22Rv1 (cell line): Measurements from ENCODE around the gene CNST.
"Not testable (repeated sequence)": the region's sequence is repeated elsewhere in the genome, so short reads cannot be mapped to it uniquely, and the experiment has no call there.

Experiments used
- H3K27ac ChIP-seq: fragments of 450-650 bp; 2 replicates; pipeline ENCODE4 v1.5.1; 2017
- ZFX ChIP-seq: fragments of 450-650 bp; IDR thresholded peaks from 2 replicates; pipeline ENCODE4 v1.6.1; 2017; ENCODE audit warnings: antibody characterized with exemption, borderline replicate concordance
- TF ChIP-seq, protein P1 (sequence below): fragments of 450-650 bp; IDR thresholded peaks from 2 replicates; pipeline ENCODE4 v1.5.1; 2017; ENCODE audit warnings: mild to moderate bottlenecking

The CNST gene

DNA sequence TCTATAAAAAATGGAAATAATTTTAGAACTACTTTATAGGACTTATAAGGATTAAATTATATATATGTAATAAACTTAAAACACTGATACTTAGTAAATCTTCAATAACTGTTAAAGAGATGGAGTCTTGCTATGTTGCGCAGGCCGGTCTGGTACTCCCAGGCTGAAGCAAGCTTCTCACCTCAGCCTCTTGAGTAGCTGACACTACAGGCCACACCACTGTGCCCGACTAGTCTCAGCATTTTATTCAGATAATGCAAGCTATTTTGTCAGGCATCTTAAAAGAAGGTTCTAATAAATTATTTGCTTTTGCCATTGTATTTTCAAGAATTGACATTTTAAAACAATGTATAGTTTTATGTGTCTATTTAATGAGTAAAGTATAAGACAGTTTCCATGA is 20.8 kb downstream of the CNST start:
- H3K27ac ChIP-seq: no peak overlapping the region
- TF ChIP-seq, protein P1, sequence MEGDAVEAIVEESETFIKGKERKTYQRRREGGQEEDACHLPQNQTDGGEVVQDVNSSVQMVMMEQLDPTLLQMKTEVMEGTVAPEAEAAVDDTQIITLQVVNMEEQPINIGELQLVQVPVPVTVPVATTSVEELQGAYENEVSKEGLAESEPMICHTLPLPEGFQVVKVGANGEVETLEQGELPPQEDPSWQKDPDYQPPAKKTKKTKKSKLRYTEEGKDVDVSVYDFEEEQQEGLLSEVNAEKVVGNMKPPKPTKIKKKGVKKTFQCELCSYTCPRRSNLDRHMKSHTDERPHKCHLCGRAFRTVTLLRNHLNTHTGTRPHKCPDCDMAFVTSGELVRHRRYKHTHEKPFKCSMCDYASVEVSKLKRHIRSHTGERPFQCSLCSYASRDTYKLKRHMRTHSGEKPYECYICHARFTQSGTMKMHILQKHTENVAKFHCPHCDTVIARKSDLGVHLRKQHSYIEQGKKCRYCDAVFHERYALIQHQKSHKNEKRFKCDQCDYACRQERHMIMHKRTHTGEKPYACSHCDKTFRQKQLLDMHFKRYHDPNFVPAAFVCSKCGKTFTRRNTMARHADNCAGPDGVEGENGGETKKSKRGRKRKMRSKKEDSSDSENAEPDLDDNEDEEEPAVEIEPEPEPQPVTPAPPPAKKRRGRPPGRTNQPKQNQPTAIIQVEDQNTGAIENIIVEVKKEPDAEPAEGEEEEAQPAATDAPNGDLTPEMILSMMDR: no peak

DNA sequence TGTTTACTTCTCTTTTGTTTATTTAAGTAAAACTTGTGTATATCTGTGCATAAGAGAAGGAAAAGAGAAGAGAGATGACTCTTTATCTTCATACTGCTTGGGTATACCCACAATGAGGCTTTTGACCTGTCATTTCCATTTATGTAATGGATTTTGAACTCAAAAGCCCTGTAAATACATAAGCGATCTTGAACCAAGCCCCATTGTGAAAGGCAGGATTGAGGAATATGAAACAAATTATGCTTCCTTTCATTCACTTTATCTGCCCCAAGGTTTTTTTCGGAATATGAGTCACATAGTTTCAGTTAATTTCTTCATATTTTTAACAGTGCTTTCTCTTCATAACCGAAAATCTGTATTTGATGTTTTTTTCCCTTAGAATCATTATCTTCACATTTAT is 21.4 kb downstream of the CNST start:
- no peak for TF ChIP-seq ZFX
- TF ChIP-seq, protein P1: no peak
- H3K27ac ChIP-seq: no peak overlapping the region

DNA sequence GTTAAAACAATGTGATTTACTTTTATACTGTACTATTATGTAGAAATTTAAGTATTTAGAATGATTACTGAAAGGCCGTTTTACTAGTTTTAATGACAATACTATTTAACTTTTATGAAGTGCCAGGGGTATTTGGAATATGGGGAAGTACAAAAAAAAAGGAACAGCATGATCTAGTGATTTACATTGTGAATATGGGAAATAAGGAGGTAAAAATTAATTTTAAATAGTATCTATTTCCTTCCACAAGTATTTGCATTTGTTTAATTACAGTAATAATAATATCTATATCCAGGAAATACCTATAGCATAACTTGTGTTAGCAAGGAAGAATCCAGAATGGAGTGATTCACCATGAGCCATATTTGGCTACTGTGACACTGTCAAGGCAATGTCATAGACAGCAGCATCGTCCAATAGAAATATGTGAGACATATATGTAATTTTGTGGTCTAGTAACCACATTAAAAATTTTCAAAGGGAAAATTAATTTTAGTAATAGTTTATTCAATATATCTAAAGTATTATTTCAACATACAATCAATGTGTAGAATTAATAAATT is 22.0 kb downstream of the CNST start:
- no peak overlapping the region for H3K27ac ChIP-seq
- TF ChIP-seq, protein P1: no peak
- TF ChIP-seq ZFX: no peak

DNA sequence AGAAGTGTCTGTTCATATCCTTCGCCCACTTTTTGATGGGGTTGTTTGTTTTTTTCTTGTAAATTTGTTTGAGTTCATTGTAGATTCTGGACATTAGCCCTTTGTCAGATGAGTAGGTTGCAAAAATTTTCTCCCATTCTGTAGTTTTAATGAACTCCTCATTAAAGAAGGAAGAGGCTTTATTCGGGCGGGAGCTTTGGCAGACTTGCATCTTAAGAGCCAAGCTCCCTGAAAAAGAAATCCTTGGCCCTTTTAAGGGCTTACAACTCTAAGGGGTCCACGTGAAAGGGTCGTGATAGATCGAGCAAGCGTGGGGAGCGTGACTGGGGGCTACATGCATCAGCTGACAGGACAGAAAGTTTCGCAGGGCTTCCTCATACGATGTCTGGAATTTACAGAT is 23.7 kb downstream of the CNST start:
- H3K27ac ChIP-seq: not testable (repeated sequence)

DNA sequence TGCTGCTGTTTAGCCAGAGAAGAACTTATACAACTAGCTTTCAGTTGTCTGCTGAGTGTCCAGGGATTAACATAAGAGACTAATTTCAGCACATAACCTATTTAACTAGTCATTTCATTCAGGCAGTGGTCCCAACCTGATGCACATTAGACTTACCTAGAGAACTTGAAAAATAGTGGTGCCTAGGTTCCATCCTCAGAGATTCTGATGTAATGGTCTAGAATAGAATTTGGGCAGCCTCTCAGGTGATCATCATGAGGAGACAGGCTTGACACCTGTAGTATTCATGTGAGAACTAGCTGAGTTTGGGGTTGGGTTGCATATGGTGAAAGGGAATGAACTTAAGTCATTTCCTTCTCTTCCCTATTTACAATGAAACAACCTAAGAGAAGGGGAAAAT is 24.8 kb downstream of the CNST start:
- H3K27ac ChIP-seq: no peak overlapping the region

DNA sequence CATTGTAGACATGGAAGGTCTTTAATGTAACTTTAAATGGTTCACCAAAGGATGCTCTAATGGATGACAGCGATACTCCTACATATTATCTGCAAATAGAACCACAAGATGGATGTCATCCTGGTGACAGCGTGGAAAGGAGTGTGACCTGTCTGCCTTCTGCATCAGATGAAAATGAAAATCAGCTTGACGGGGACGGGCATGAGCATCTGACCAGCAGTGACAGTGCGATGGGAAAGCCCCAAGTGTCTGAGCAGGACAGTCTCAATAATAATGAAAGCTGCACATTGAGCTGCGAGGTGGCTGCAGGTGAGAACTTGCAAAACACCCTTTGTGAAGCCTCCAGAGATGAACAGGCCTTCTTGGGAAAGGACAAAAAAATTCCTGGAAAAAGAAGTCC is 25.2 kb downstream of the CNST start:
- TF ChIP-seq ZFX: no peak
- TF ChIP-seq, protein P1: no peak
- no peak overlapping the region for H3K27ac ChIP-seq

More for the DNA sequence above, 24.8 kb downstream of the CNST start:
- TF ChIP-seq, protein P1: no peak
- TF ChIP-seq ZFX: no peak

DNA sequence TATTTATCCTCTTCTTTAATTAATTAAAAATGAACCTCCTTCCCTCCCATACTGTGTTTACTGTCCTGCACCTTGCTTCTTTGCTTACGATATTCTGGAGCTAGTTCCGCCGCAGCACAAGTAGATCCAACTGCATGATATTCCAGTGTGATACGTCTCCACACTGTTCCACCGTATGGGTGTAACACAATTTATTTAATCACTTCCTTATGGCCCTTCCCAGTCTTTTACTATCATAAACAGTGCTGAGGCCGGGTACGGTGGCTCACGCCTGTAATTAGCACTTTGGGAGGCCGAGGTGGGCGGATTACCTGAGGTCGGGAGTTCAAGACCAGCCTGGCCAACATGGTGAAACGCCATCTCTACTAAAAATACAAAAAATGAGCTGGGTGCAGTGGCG is 25.7 kb downstream of the CNST start:
- no peak overlapping the region for H3K27ac ChIP-seq
- no peak for TF ChIP-seq ZFX
- TF ChIP-seq, protein P1: no peak

DNA sequence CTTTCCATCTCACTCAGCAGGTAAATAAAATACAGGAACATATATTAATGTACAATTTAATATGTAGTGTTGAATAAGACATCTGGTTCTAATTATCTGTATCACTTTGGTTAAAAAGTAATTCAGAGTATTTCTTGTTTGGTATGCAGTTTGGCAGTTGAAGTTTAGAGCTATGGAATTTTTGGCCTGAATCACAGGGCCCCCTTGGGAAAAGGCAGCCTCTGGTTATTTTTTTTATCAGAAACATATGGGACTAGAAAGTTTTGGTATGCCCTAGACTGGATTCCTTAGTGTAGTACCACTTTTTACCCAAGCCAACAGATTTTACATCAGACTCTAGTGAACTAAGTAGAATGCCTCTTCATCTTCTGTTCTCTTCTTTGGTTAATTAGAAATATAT is 26.4 kb downstream of the CNST start:
- TF ChIP-seq ZFX: no peak
- TF ChIP-seq, protein P1: no peak
- no peak overlapping the region for H3K27ac ChIP-seq
